Tibial artery (tissue), 4 donors: Measurements from ENCODE around the gene KYAT1.

ENCODE experiments used
- DNase-seq, 2 donors: peaks; one replicate each; pipeline ENCODE4 v3.0.0-alpha.2; 2019
- H3K27ac ChIP-seq, 2 donors: fragments of 200-600 bp; sonication (generic) in 1 of 2; 1 replicate in 1 of 2; 2 replicates in 1 of 2; pipeline ENCODE4 v1.5.1; 2018 to 2019; ENCODE audit warnings: mild to moderate bottlenecking in 1 of 2
- H3K27me3 ChIP-seq, 2 donors: fragments of 200-600 bp; sonication (generic) in 1 of 2; one replicate each; pipeline versions ENCODE4 v1.5.1 to v1.6.0; 2016 to 2019
- H3K36me3 ChIP-seq, 3 donors: fragments of 200-600 bp; sonication (generic) in 2 of 3; one replicate each; pipeline ENCODE4 v1.5.1; 2016 to 2019; ENCODE audit warnings: mild to moderate bottlenecking in 2 of 3
- H3K4me1 ChIP-seq, 4 donors: fragments of 200-600 bp; sonication (generic) in 2 of 4; 1 replicate in 3 of 4; 2 replicates in 1 of 4; pipeline ENCODE4 v1.5.1; 2016 to 2019
- H3K4me3 ChIP-seq, 2 donors: fragments of 200-600 bp; sonication (generic) in 1 of 2; 1 replicate in 1 of 2; 2 replicates in 1 of 2; pipeline ENCODE4 v1.5.1; 2018 to 2019; ENCODE audit warnings: mild to moderate bottlenecking in 2 of 2
- H3K9me3 ChIP-seq, 3 donors: fragments of 200-600 bp; sonication (generic) in 1 of 3; one replicate each; pipeline ENCODE4 v1.5.1; 2016 to 2019
- CTCF ChIP-seq, 2 experiments: fragments of 200-600 bp in 1 of 2; fragments of 450-650 bp in 1 of 2; IDR thresholded peaks; one replicate each; pipeline ENCODE4 v1.5.1; 2017 to 2019; ENCODE audit warnings: antibody characterized with exemption in 2 of 2, mild to moderate bottlenecking in 1 of 2, moderate library complexity in 1 of 2
- intact Hi-C: fragments of 100-400 bp; cut with DNase I; formaldehyde crosslinking; loops from one replicate; pipeline ENCODE4 v1.15.0; 2023; ENCODE audit warnings: low total_unique reads

KYAT1 gene

GRCh38 chr9:128820665-128821583, 60.8 kb downstream of the KYAT1 start:
- H3K4me1 ChIP-seq, result peaks cover 5 to 15% (median 11%) of the 10 kb centered on the region in 4 donors
- intact Hi-C loops, result no loop called here
- H3K27me3 ChIP-seq, result no peaks in the 10 kb centered on the region
- H3K9me3 ChIP-seq, result no peaks in the 10 kb centered on the region
- TF ChIP-seq CTCF (IDR thresholded peaks at IDR 0.05), result no peak
- no peak for DNase-seq
- H3K27ac ChIP-seq, result no peak overlapping the region
- H3K36me3 ChIP-seq, result peaks cover 23 to 62% (median 43%) of the 10 kb centered on the region in 3 donors
- H3K4me3 ChIP-seq, result no peak overlapping the region

GRCh38 chr9:128819716-128820664, 61.8 kb downstream of the KYAT1 start:
- Histone ChIP-seq H3K4me3 (peak overlapping the region in 1 of 2 donors; percentile 80), H3K36me3 (peaks cover 16 to 53% (median 35%) of the 10 kb centered on the region in 3 donors), H3K9me3 (no peaks in the 10 kb centered on the region), H3K27me3 (no peaks in the 10 kb centered on the region), H3K4me1 (peaks cover 5 to 15% (median 11%) of the 10 kb centered on the region in 4 donors), H3K27ac (peak overlapping the region in 1 of 2 donors; percentile 82)
- intact Hi-C loops, result no loop called here
- TF ChIP-seq CTCF (IDR thresholded peaks at IDR 0.05), result no peak
- DNase-seq, result no peak

GRCh38 chr9:128818839-128819715, 62.7 kb downstream of the KYAT1 start:
- no peak for TF ChIP-seq CTCF (IDR thresholded peaks at IDR 0.05)
- no peaks in the 10 kb centered on the region for H3K9me3 ChIP-seq
- H3K4me1 ChIP-seq, result peaks cover 5 to 15% (median 11%) of the 10 kb centered on the region in 4 donors
- H3K4me3 ChIP-seq, result peak overlapping the region; percentile 64 to 80
- no peak for DNase-seq
- intact Hi-C loops, result no loop called here
- H3K36me3 ChIP-seq, result peaks cover 9 to 44% (median 25%) of the 10 kb centered on the region in 3 donors
- H3K27me3 ChIP-seq, result no peaks in the 10 kb centered on the region
- H3K27ac ChIP-seq, result peak overlapping the region; percentile 81 to 82

- no peaks in the 10 kb centered on the region for H3K9me3 ChIP-seq
- H3K4me3 ChIP-seq, result peak within 1 kb of the TSS; percentile 64 to 80
- intact Hi-C loops, result no loop called here
- H3K27me3 ChIP-seq, result no peaks in the 10 kb centered on the region
- H3K36me3 ChIP-seq, result peaks cover 9 to 36% (median 18%) of the 10 kb centered on the region in 3 donors
- peak; percentile 96 to 99 for DNase-seq
- H3K27ac ChIP-seq, result peak within 1 kb of the TSS; percentile 81 to 82
- peaks cover 5 to 15% (median 11%) of the 10 kb centered on the region in 4 donors for H3K4me1 ChIP-seq
- TF ChIP-seq CTCF (IDR thresholded peaks at IDR 0.05), result peak; percentile 98 to 99
Measured at GRCh38 chr9:128818099-128818838, 63.5 kb downstream of the KYAT1 start, which contains the start of gene ENDOG. Gene ENDOG, plus strand, starts transcription at chr9:128818500. Its CDS starts 185 bp downstream, at chr9:128818685.
